ENCODE data around the gene NUBPL. TPM values are rescaled to one million over a fixed set of nuclear protein-coding genes. Genes with fewer than 3 reads are reported as not detected.

NUBPL gene
- total and polyA plus RNA-seq, 8 donors, result 10.1 to 19.0 (median 16.9) TPM

DNA sequence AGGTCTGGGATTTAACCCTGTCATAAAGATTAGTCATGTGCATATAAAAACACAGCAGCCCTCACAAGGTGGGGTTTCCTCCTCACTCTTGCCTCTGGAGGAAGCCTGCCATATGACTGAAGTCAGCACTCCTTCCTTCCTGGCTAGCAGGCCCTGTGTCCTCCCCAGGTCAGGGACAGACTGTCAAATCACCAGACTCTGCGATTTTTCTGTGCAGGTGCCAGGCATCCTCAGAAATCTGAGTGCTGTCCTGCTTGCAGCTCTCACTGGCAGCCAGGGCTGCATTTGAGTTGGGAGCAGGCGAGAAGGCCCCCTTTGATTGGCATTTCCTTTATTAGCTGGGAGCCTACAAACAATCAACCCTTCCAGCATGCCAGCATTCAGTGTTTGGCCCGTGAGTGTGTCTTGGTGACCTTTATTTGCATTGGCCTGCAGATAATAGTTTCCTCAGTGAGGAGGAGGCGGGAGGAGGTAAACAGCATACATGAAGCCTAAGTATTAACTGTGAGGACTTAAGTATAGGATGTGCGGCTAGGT lies 332.1 kb downstream of the NUBPL start:
- Histone ChIP-seq H3K4me3 (no peak overlapping the region), H3K27me3 (no peaks in the 10 kb centered on the region), H3K4me1 (peaks cover 0 to 3% of the 10 kb centered on the region in 2 donors), H3K36me3 (no peaks in the 10 kb centered on the region), H3K27ac (peak overlapping the region in 1 of 2 donors; percentile 26), H3K9me3 (no peaks in the 10 kb centered on the region)
- no peak for ATAC-seq
- peak in 1 of 4 donors; percentile 12 for DNase-seq
- intact Hi-C loops (cut with DNase I), result no loop called here
- TF ChIP-seq, protein P1, sequence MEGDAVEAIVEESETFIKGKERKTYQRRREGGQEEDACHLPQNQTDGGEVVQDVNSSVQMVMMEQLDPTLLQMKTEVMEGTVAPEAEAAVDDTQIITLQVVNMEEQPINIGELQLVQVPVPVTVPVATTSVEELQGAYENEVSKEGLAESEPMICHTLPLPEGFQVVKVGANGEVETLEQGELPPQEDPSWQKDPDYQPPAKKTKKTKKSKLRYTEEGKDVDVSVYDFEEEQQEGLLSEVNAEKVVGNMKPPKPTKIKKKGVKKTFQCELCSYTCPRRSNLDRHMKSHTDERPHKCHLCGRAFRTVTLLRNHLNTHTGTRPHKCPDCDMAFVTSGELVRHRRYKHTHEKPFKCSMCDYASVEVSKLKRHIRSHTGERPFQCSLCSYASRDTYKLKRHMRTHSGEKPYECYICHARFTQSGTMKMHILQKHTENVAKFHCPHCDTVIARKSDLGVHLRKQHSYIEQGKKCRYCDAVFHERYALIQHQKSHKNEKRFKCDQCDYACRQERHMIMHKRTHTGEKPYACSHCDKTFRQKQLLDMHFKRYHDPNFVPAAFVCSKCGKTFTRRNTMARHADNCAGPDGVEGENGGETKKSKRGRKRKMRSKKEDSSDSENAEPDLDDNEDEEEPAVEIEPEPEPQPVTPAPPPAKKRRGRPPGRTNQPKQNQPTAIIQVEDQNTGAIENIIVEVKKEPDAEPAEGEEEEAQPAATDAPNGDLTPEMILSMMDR (IDR thresholded peaks at IDR 0.05), result no peak

DNA sequence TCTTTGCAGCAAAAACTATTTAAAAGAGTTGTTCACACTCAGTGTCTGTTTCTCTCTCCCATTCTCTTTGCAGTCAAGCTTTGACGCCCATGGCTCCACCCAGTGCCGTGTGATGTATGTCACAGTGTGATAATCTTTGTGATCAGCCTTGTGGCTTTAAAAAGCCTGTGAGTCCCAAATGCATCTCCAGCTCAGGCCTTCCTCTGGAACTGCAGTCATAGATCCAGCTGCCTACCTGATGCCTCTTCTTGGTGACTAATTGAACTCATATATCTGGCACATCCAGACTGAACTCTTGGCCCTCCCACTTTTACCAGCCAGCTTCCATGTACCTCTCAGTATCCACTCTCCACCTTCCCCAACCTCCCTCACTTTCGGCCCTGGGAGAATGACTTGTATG lies 333.1 kb downstream of the NUBPL start:
- H3K4me3 ChIP-seq, result no peak overlapping the region
- H3K36me3 ChIP-seq, result no peaks in the 10 kb centered on the region
- H3K9me3 ChIP-seq, result no peaks in the 10 kb centered on the region
- no peak for DNase-seq
- no peaks in the 10 kb centered on the region for H3K27me3 ChIP-seq
- H3K27ac ChIP-seq, result no peak overlapping the region
- H3K4me1 ChIP-seq, result peaks cover 0 to 3% of the 10 kb centered on the region in 2 donors
- no peak for ATAC-seq
- TF ChIP-seq, protein P1 (IDR thresholded peaks at IDR 0.05), result no peak
- intact Hi-C loops (cut with DNase I), result no loop called here

DNA sequence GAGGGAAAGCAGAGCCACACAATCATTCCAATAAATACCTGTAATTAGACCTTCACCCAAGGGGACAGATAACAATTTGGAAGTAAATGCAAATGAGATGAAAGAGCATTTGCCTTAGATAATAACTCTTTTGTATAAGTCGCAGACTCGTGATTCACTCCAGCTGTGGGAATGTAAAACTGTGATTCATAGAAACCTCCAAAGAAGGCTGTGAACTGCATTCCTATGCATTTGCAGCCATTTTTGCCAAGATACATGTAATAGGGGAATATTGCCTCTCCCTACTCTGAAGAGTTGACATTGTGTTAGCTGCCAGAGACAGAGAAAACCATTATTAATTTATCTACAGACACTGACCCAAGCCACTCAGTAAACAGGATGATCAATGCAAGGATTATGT lies 334.0 kb downstream of the NUBPL start:
- no peaks in the 10 kb centered on the region for H3K36me3 ChIP-seq
- no peak overlapping the region for H3K27ac ChIP-seq
- no peaks in the 10 kb centered on the region for H3K27me3 ChIP-seq
- H3K4me3 ChIP-seq, result no peak overlapping the region
- H3K9me3 ChIP-seq, result no peaks in the 10 kb centered on the region
- intact Hi-C loops (cut with DNase I), result no loop called here
- DNase-seq (no peak), ATAC-seq (no peak)
- TF ChIP-seq, protein P1 (IDR thresholded peaks at IDR 0.05), result no peak
- H3K4me1 ChIP-seq, result peaks cover 0 to 3% of the 10 kb centered on the region in 2 donors

DNA sequence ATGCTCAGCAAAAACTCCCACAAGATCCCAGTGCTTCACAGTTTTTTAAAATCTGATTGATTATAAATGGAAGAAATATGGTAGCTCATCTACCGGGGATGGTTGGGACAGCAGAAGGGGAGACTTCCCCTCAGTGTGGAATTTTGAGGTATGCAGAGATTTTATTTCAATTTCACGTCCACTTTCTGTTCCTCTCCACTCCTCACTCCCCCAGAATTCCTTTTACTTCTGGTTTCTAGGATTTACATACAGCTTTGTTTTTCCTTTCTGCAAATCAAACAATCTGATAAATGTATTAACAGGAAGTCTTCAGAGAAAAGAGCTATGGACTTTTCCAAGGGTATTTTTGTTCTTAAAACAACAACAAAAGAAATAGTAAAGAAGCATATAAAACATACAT lies 334.4 kb downstream of the NUBPL start:
- H3K4me3 ChIP-seq, result no peak overlapping the region
- no peaks in the 10 kb centered on the region for H3K9me3 ChIP-seq
- ATAC-seq, result no peak
- H3K27ac ChIP-seq, result no peak overlapping the region
- intact Hi-C loops (cut with DNase I), result no loop called here
- no peaks in the 10 kb centered on the region for H3K36me3 ChIP-seq
- DNase-seq, result no peak
- TF ChIP-seq, protein P1 (IDR thresholded peaks at IDR 0.05), result no peak
- H3K4me1 ChIP-seq, result peaks cover 0 to 3% of the 10 kb centered on the region in 2 donors
- no peaks in the 10 kb centered on the region for H3K27me3 ChIP-seq

DNA sequence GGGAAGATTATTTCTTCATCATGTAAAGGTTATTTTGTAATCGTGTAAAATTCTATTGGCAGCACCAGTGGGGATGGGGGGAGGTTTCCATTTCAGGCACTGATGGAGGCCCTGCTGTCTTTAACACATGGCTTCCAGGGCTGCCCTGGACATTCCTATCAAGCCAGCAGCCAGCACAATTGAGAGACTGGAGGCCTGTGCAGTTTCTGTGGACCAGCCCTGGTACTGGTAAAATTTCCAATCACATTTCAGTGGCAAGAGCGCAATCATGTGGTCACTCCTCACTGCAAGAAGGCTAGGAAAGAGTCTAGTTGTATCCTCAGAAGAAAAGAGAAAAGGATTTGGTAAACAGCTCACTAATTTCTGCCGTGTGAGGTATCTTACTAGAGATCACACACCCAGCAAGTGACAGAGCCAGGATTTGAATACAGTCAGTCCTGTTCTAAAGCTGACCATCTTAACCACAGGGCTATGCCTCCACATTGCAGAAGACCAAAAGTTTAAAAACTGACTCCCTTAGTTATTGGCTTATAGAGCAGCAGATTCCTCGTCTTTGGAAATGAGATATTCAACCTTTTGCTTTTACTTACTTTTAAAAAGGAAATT lies 336.5 kb downstream of the NUBPL start:
- H3K27ac ChIP-seq, result no peak overlapping the region
- no peak for ATAC-seq
- no peaks in the 10 kb centered on the region for H3K9me3 ChIP-seq
- TF ChIP-seq, protein P1 (IDR thresholded peaks at IDR 0.05), result no peak
- no peaks in the 10 kb centered on the region for H3K27me3 ChIP-seq
- intact Hi-C loops (cut with DNase I), result no loop called here
- H3K4me1 ChIP-seq, result peaks cover 0 to 3% of the 10 kb centered on the region in 2 donors
- no peak for DNase-seq
- H3K36me3 ChIP-seq, result no peaks in the 10 kb centered on the region
- H3K4me3 ChIP-seq, result no peak overlapping the region
